ENCODE results near the gene PYGO1. TPM values are rescaled to one million over a fixed set of nuclear protein-coding genes. Genes with fewer than 3 reads are reported as not detected.

PYGO1 gene
- total and polyA plus RNA-seq, 4 donors = 0.07 to 2.9 (median 0.16) TPM

DNA sequence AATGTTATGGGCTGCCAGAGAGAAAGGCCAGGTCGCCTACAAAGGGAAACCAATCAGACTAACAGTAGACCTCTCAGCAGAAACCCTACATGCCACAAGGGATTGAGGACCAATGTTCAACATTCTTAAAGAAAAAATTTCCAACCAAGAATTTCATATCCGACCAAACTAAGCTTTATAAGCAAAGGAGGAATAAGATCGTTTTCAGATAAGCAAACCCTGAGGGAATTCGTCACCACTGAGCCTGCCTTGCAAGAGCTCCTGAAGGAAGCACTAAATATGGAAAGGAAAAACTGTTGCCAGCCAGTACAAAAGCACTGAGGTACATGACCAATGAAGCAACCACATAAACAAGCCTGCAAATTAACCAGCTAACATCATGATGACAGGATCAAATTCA lies 33.1 kb downstream of the PYGO1 start:
- Histone ChIP-seq H3K27ac (ENCODE audit: low read depth in 1 of 2, low read length in 2 of 2) (no peak overlapping the region), H3K36me3 (ENCODE audit: control insufficient read depth in 4 of 4, insufficient read depth in 3 of 4, low read depth in 1 of 4, low read length in 3 of 4) (peaks cover 0 to 2% (median 0%) of the 10 kb centered on the region in 4 donors), H3K9me3 (ENCODE audit: control insufficient read depth in 4 of 4, low read length in 3 of 4) (peaks cover 0 to 3% (median 1%) of the 10 kb centered on the region in 4 donors), H3K27me3 (ENCODE audit: control insufficient read depth in 4 of 4, insufficient read depth in 4 of 4, low read length in 3 of 4) (no peaks in the 10 kb centered on the region), H3K4me3 (ENCODE audit: low read depth in 1 of 3, low read length in 3 of 3) (no peak overlapping the region), H3K9ac (ENCODE audit: low read depth in 1 of 2, low read length in 2 of 2) (no peak overlapping the region), H3K4me1 (ENCODE audit: control insufficient read depth in 4 of 4, insufficient read depth in 4 of 4, low read length in 3 of 4) (no peaks in the 10 kb centered on the region)
- TF ChIP-seq RXRA (IDR thresholded peaks at IDR 0.05) (no peak), FOXA2 (IDR thresholded peaks at IDR 0.05) (no peak), HNF4G (IDR thresholded peaks at IDR 0.05) (no peak), FOXA1 (IDR thresholded peaks at IDR 0.05) (no peak), EGR1 (IDR thresholded peaks at IDR 0.05; ENCODE audit: low read depth in 2 of 2) (no peak), YY1 (IDR thresholded peaks at IDR 0.05) (no peak), HNF4A (conservative IDR thresholded peaks at IDR 0.05) (no peak), GABPA (IDR thresholded peaks at IDR 0.05 in 1 of 2, conservative IDR thresholded peaks at IDR 0.05 in 1 of 2) (no peak), RAD21 (IDR thresholded peaks at IDR 0.05) (no peak)
- TF ChIP-seq, protein P1, sequence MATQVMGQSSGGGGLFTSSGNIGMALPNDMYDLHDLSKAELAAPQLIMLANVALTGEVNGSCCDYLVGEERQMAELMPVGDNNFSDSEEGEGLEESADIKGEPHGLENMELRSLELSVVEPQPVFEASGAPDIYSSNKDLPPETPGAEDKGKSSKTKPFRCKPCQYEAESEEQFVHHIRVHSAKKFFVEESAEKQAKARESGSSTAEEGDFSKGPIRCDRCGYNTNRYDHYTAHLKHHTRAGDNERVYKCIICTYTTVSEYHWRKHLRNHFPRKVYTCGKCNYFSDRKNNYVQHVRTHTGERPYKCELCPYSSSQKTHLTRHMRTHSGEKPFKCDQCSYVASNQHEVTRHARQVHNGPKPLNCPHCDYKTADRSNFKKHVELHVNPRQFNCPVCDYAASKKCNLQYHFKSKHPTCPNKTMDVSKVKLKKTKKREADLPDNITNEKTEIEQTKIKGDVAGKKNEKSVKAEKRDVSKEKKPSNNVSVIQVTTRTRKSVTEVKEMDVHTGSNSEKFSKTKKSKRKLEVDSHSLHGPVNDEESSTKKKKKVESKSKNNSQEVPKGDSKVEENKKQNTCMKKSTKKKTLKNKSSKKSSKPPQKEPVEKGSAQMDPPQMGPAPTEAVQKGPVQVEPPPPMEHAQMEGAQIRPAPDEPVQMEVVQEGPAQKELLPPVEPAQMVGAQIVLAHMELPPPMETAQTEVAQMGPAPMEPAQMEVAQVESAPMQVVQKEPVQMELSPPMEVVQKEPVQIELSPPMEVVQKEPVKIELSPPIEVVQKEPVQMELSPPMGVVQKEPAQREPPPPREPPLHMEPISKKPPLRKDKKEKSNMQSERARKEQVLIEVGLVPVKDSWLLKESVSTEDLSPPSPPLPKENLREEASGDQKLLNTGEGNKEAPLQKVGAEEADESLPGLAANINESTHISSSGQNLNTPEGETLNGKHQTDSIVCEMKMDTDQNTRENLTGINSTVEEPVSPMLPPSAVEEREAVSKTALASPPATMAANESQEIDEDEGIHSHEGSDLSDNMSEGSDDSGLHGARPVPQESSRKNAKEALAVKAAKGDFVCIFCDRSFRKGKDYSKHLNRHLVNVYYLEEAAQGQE (IDR thresholded peaks at IDR 0.05) = no peak
- TF ChIP-seq, protein P2, sequence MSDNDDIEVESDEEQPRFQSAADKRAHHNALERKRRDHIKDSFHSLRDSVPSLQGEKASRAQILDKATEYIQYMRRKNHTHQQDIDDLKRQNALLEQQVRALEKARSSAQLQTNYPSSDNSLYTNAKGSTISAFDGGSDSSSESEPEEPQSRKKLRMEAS (IDR thresholded peaks at IDR 0.05) = no peak
- TF ChIP-seq, protein P3, sequence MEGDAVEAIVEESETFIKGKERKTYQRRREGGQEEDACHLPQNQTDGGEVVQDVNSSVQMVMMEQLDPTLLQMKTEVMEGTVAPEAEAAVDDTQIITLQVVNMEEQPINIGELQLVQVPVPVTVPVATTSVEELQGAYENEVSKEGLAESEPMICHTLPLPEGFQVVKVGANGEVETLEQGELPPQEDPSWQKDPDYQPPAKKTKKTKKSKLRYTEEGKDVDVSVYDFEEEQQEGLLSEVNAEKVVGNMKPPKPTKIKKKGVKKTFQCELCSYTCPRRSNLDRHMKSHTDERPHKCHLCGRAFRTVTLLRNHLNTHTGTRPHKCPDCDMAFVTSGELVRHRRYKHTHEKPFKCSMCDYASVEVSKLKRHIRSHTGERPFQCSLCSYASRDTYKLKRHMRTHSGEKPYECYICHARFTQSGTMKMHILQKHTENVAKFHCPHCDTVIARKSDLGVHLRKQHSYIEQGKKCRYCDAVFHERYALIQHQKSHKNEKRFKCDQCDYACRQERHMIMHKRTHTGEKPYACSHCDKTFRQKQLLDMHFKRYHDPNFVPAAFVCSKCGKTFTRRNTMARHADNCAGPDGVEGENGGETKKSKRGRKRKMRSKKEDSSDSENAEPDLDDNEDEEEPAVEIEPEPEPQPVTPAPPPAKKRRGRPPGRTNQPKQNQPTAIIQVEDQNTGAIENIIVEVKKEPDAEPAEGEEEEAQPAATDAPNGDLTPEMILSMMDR (IDR thresholded peaks at IDR 0.05; ENCODE audit: low read depth, low read length, missing input control) = no peak
- TF ChIP-seq, protein P4, sequence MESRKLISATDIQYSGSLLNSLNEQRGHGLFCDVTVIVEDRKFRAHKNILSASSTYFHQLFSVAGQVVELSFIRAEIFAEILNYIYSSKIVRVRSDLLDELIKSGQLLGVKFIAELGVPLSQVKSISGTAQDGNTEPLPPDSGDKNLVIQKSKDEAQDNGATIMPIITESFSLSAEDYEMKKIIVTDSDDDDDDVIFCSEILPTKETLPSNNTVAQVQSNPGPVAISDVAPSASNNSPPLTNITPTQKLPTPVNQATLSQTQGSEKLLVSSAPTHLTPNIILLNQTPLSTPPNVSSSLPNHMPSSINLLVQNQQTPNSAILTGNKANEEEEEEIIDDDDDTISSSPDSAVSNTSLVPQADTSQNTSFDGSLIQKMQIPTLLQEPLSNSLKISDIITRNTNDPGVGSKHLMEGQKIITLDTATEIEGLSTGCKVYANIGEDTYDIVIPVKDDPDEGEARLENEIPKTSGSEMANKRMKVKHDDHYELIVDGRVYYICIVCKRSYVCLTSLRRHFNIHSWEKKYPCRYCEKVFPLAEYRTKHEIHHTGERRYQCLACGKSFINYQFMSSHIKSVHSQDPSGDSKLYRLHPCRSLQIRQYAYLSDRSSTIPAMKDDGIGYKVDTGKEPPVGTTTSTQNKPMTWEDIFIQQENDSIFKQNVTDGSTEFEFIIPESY (IDR thresholded peaks at IDR 0.05) = no peak
- WGBS = 79% methylated on average over 4 of the region's 4 CpGs
- DNase-seq (ENCODE audit: low spot score) = no peak

DNA sequence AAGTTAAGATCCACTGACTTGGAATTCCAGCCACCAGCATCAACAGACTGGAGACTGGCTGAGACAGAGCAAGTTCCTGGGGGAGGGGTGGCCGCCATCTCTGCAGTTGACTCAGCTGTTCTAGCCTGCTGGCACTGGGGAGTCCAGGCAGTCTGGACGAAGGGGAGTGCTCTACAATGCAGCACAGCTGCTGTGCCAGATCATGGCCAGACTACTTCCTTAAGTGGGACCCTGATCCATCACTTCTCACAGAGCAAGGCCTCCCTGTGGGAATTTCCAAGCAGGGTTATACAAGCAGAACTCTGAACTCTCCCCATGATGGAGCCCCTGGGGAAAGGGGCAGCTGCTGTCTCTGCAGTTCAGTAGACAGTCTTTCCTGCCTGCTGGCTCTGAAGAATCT lies 35.2 kb downstream of the PYGO1 start:
- no peak for DNase-seq (ENCODE audit: low spot score)
- no peak overlapping the region for H3K9ac ChIP-seq (ENCODE audit: low read depth in 1 of 2, low read length in 2 of 2)
- H3K27ac ChIP-seq (ENCODE audit: low read depth in 1 of 2, low read length in 2 of 2) = no peak overlapping the region
- H3K4me1 ChIP-seq (ENCODE audit: control insufficient read depth in 4 of 4, insufficient read depth in 4 of 4, low read length in 3 of 4) = no peaks in the 10 kb centered on the region
- H3K9me3 ChIP-seq (ENCODE audit: control insufficient read depth in 4 of 4, low read length in 3 of 4) = peaks cover 0 to 3% (median 1%) of the 10 kb centered on the region in 4 donors
- H3K27me3 ChIP-seq (ENCODE audit: control insufficient read depth in 4 of 4, insufficient read depth in 4 of 4, low read length in 3 of 4) = no peaks in the 10 kb centered on the region
- no peak overlapping the region for H3K4me3 ChIP-seq (ENCODE audit: low read depth in 1 of 3, low read length in 3 of 3)
- TF ChIP-seq FOXA2 (IDR thresholded peaks at IDR 0.05) (no peak), RXRA (IDR thresholded peaks at IDR 0.05) (no peak), NR2F2 (IDR thresholded peaks at IDR 0.05) (no peak), FOXA1 (IDR thresholded peaks at IDR 0.05) (no peak), TAF1 (conservative IDR thresholded peaks at IDR 0.05) (no peak)
- TF ChIP-seq, protein P5, sequence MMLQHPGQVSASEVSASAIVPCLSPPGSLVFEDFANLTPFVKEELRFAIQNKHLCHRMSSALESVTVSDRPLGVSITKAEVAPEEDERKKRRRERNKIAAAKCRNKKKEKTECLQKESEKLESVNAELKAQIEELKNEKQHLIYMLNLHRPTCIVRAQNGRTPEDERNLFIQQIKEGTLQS (IDR thresholded peaks at IDR 0.05) = no peak
- TF ChIP-seq, protein P2 (IDR thresholded peaks at IDR 0.05) = no peak
- 61% methylated on average over 2 of the region's 2 CpGs for WGBS
- H3K36me3 ChIP-seq (ENCODE audit: control insufficient read depth in 4 of 4, insufficient read depth in 3 of 4, low read depth in 1 of 4, low read length in 3 of 4) = peaks cover 0 to 2% (median 0%) of the 10 kb centered on the region in 4 donors
